Stomach (tissue), 4 donors: Measurements from ENCODE around the gene LGI2.

ENCODE experiments used
- EP300 ChIP-seq: sonication (generic); formaldehyde crosslinking; IDR thresholded peaks from one replicate; pipeline ENCODE4 v1.6.1; 2017; ENCODE audit warnings: antibody characterized with exemption
- POLR2A ChIP-seq, 4 donors: fragments of 450-650 bp; IDR thresholded peaks; one replicate each; pipeline ENCODE4 v1.6.1; 2016; ENCODE audit warnings: antibody characterized with exemption in 4 of 4, control low read depth in 2 of 4, mild to moderate bottlenecking in 1 of 4, moderate library complexity in 1 of 4
- POLR2AphosphoS5 ChIP-seq, 3 donors: sonication (generic); formaldehyde crosslinking; IDR thresholded peaks; one replicate each; pipeline ENCODE4 v1.6.1; 2016; ENCODE audit warnings: antibody characterized with exemption in 3 of 3
- TF ChIP-seq, protein P1 (sequence below), 7 experiments: fragments of 450-650 bp in 4 of 7; fragments of 200-600 bp in 3 of 7; sonication (generic) in 3 of 7; IDR thresholded peaks; one replicate each; pipeline ENCODE4 v1.5.1; 2016 to 2019; ENCODE audit warnings: antibody characterized with exemption in 7 of 7, control low read depth in 2 of 7, mild to moderate bottlenecking in 1 of 7

DNA sequence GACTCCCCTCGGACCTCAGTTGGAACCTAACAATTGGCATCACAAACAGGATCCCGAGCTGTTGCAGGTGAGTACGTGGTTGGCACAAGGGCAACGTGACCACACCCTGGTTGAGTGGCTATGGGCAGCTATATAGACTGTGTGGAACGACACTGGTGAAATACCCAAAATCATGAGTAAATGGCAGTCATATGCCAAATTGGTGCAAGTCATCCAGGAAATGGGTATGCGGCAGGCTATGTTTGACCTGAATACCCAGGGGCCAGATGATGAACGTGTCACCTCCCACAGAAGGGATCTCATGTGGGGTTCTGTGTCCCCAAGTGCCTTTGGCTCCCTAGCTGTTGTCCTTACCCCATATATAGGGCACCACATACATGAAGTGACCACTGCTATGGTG is 64.7 kb downstream of the LGI2 start:
- TF ChIP-seq, protein P1, sequence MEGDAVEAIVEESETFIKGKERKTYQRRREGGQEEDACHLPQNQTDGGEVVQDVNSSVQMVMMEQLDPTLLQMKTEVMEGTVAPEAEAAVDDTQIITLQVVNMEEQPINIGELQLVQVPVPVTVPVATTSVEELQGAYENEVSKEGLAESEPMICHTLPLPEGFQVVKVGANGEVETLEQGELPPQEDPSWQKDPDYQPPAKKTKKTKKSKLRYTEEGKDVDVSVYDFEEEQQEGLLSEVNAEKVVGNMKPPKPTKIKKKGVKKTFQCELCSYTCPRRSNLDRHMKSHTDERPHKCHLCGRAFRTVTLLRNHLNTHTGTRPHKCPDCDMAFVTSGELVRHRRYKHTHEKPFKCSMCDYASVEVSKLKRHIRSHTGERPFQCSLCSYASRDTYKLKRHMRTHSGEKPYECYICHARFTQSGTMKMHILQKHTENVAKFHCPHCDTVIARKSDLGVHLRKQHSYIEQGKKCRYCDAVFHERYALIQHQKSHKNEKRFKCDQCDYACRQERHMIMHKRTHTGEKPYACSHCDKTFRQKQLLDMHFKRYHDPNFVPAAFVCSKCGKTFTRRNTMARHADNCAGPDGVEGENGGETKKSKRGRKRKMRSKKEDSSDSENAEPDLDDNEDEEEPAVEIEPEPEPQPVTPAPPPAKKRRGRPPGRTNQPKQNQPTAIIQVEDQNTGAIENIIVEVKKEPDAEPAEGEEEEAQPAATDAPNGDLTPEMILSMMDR (IDR thresholded peaks at IDR 0.05): no peak
- TF ChIP-seq POLR2AphosphoS5 (IDR thresholded peaks at IDR 0.05) (no peak), POLR2A (IDR thresholded peaks at IDR 0.05) (no peak), EP300 (no peak)
